Hepatic stellate cell (primary cell): ENCODE results near the gene BRD2.
"Not testable (repeated sequence)": the region's sequence is repeated elsewhere in the genome, so short reads cannot be mapped to it uniquely, and the experiment has no call there.

Experiments
- DNase-seq: peaks from one replicate; pipeline ENCODE4 v3.0.0; 2011; ENCODE audit warnings: low spot score

BRD2 gene

GRCh38 chr6:32968093-32968866, at the start of gene BRD2:
BRD2 (plus strand) TSS chr6:32968594; CDS start chr6:32972899, 4,305 bp downstream.
- DNase-seq, result peak; percentile 94

- DNase-seq, result no peak
Observed at GRCh38 chr6:32920715-32921114, 47.7 kb upstream of the BRD2 start.

- no peak for DNase-seq
Observed at GRCh38 chr6:32922083-32922482, 46.3 kb upstream of the BRD2 start.

GRCh38 chr6:32931211-32931610, 37.2 kb upstream of the BRD2 start:
- no peak for DNase-seq

- DNase-seq, result no peak
Observed at GRCh38 chr6:32932132-32932868, 36.1 kb upstream of the BRD2 start.

GRCh38 chr6:32933661-32934085, 34.7 kb upstream of the BRD2 start:
- DNase-seq, result peak; percentile 63

- DNase-seq, result no peak
Observed at GRCh38 chr6:32935551-32936238, 32.7 kb upstream of the BRD2 start.

GRCh38 chr6:32936239-32937152, 31.9 kb upstream of the BRD2 start:
- no peak for DNase-seq

- DNase-seq, result no peak
Observed at GRCh38 chr6:32937230-32937633, 31.2 kb upstream of the BRD2 start.

- no peak for DNase-seq
Observed at GRCh38 chr6:32938494-32938893, 29.9 kb upstream of the BRD2 start.

GRCh38 chr6:32940656-32941213, 27.7 kb upstream of the BRD2 start, which contains the start of gene HLA-DMB:
HLA-DMB (minus strand) TSS chr6:32941028; CDS start chr6:32940807, 221 bp downstream.
- DNase-seq, result peak; percentile 81

- DNase-seq, result no peak
Observed at GRCh38 chr6:32941214-32941768, 27.1 kb upstream of the BRD2 start.

GRCh38 chr6:32942555-32943123, 25.8 kb upstream of the BRD2 start:
- not testable (repeated sequence) for DNase-seq

- no peak for DNase-seq
Observed at GRCh38 chr6:32943864-32944649, 24.3 kb upstream of the BRD2 start.

- no peak for DNase-seq
Observed at GRCh38 chr6:32945108-32945760, 23.2 kb upstream of the BRD2 start.

- DNase-seq, result no peak
Observed at GRCh38 chr6:32945953-32946352, 22.4 kb upstream of the BRD2 start.

- DNase-seq, result no peak
Observed at GRCh38 chr6:32946893-32947292, 21.5 kb upstream of the BRD2 start.

GRCh38 chr6:32947552-32948465, 20.6 kb upstream of the BRD2 start:
- no peak for DNase-seq
